Testis (tissue), 3 donors: ENCODE measurements around the gene ADIPOR1. TPM values are rescaled to one million over a fixed set of nuclear protein-coding genes. Genes with fewer than 3 reads are reported as not detected.

Source experiments
- DNase-seq: peaks from one replicate; pipeline ENCODE4 v3.0.0-alpha.2; 2019
- H3K27ac ChIP-seq, 2 donors: fragments of 200-600 bp; sonication (generic); one replicate each; pipeline ENCODE4 v1.5.1; 2019
- H3K27me3 ChIP-seq: fragments of 200-600 bp; sonication (generic); one replicate; pipeline ENCODE4 v1.5.1; 2019
- H3K36me3 ChIP-seq: fragments of 200-600 bp; sonication (generic); one replicate; pipeline ENCODE4 v1.5.1; 2017; ENCODE audit warnings: low read depth; ENCODE audit errors: missing control alignments
- H3K4me1 ChIP-seq: fragments of 200-600 bp; sonication (generic); one replicate; pipeline ENCODE4 v1.5.1; 2019
- H3K4me3 ChIP-seq, 2 donors: fragments of 200-600 bp; sonication (generic); one replicate each; pipeline ENCODE4 v1.5.1; 2017 to 2019
- H3K9me3 ChIP-seq: fragments of 200-600 bp; sonication (generic); one replicate; pipeline ENCODE4 v1.5.1; 2017
- POLR2A ChIP-seq: fragments of 450-650 bp; IDR thresholded peaks from one replicate; pipeline ENCODE4 v1.6.1; 2017; ENCODE audit warnings: antibody characterized with exemption, mild to moderate bottlenecking, moderate library complexity
- whole genome bisulfite sequencing, 2 donors: methylation state at CpG; one replicate each; pipeline ENCODE4 v1.1.5; 2018; 5-methylcytosine and 5-hydroxymethylcytosine counted together
- intact Hi-C: fragments of 100-400 bp; cut with DNase I; formaldehyde crosslinking; loops from one replicate; pipeline ENCODE4 v1.15.1; 2023; ENCODE audit warnings: low total_unique reads
- polyA plus RNA-seq: library from polyadenylated mRNA; stranded (reverse); fragments of 350-450 nt; fragmentation: Illumina TruSeq; extraction: RNeasy Lipid Tissue Mini Kit (QIAGEN cat#74804); gene quantifications from one replicate; pipeline ENCODE4 v1.2.3, GENCODE V29; 2014; ENCODE audit warnings: low read depth, low replicate concordance; ENCODE audit not compliant: insufficient read depth
- total RNA-seq, 2 donors: library from RNA; depleted of rRNA; stranded (reverse); fragments of >200 nt; gene quantifications; one replicate each; pipeline ENCODE4 v1.2.3, GENCODE V29; 2016
- TF ChIP-seq, protein P1 (sequence below), 3 experiments: fragments of 450-650 bp in 2 of 3; fragments of 200-600 bp in 1 of 3; sonication (generic) in 1 of 3; IDR thresholded peaks; one replicate each; pipeline ENCODE4 v1.5.1; 2016 to 2019; ENCODE audit warnings: antibody characterized with exemption in 3 of 3, mild to moderate bottlenecking in 2 of 3, moderate library complexity in 1 of 3

ADIPOR1 gene
- total and polyA plus RNA-seq, 3 donors from 2014 or later, result 114 to 164 (median 157) TPM

DNA sequence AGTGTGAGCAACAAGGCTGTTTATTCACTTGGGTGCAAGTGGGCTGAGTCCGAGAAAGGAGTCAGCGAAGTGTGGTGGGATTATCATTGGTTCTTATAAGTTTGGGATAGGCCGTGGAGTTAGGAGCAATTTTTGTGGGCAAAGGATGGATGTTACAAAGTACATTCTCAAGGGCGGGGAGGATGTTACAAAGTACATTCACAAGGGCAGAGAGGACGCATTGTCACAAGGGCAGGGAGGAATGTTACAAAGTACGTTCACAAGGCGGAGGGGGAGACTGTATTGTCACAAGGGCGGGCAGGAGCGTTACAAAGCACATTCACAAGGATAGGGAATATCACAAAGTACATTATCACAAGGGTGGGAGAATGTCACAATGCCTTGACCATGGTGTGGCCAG, 43.9 kb upstream of the ADIPOR1 start:
- peak overlapping the region; percentile 71 to 76 for H3K27ac ChIP-seq
- H3K4me3 ChIP-seq, result no peak overlapping the region
- H3K36me3 ChIP-seq, result no peaks in the 10 kb centered on the region
- intact Hi-C loops, result no loop called here
- WGBS, 2 donors, result 53 to 60% methylated on average over 9 of the region's 9 CpGs
- H3K4me1 ChIP-seq, result peaks cover 30% of the 10 kb centered on the region
- H3K9me3 ChIP-seq, result no peaks in the 10 kb centered on the region
- TF ChIP-seq, protein P1, sequence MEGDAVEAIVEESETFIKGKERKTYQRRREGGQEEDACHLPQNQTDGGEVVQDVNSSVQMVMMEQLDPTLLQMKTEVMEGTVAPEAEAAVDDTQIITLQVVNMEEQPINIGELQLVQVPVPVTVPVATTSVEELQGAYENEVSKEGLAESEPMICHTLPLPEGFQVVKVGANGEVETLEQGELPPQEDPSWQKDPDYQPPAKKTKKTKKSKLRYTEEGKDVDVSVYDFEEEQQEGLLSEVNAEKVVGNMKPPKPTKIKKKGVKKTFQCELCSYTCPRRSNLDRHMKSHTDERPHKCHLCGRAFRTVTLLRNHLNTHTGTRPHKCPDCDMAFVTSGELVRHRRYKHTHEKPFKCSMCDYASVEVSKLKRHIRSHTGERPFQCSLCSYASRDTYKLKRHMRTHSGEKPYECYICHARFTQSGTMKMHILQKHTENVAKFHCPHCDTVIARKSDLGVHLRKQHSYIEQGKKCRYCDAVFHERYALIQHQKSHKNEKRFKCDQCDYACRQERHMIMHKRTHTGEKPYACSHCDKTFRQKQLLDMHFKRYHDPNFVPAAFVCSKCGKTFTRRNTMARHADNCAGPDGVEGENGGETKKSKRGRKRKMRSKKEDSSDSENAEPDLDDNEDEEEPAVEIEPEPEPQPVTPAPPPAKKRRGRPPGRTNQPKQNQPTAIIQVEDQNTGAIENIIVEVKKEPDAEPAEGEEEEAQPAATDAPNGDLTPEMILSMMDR (IDR thresholded peaks at IDR 0.05), result no peak
- TF ChIP-seq POLR2A, result no peak
- H3K27me3 ChIP-seq, result no peaks in the 10 kb centered on the region
- peak; percentile 94 for DNase-seq

DNA sequence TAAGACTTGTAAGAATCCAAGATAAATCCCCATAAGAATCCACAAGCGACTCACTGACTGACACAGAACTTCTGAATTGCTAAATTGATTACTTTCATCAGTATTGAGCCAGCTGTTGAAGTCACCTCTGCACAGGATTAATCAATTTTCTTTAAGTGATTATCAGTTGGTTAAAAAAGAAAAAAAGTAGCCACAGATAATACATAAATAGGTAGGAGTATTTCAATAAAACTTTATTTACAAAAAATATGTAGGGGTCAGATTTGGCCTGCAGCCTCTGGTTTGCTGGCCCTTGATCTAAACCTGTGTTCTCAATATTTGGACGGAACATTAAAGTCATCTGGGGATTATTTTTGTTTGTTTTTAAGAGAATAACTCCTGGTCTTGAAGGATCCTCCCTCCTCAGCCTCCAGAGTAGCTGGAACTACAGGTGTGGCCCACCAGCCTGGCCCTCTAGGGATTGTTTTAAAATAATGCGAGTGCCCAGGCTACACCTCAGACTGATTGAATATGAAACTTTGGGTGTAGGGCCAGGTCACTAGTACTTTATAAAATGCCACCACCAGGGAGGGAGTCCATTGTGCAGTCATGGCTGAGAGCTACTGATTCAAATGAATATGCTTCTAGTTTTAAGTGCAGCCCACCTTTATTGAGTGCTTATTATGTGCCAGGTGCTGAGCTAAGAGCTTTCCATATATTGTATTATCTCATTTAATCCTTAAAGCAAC, 42.3 kb upstream of the ADIPOR1 start:
- WGBS, 2 donors, result 83 to 89% methylated on average over 3 of the region's 3 CpGs
- TF ChIP-seq POLR2A, result no peak
- TF ChIP-seq, protein P1 (IDR thresholded peaks at IDR 0.05), result no peak

DNA sequence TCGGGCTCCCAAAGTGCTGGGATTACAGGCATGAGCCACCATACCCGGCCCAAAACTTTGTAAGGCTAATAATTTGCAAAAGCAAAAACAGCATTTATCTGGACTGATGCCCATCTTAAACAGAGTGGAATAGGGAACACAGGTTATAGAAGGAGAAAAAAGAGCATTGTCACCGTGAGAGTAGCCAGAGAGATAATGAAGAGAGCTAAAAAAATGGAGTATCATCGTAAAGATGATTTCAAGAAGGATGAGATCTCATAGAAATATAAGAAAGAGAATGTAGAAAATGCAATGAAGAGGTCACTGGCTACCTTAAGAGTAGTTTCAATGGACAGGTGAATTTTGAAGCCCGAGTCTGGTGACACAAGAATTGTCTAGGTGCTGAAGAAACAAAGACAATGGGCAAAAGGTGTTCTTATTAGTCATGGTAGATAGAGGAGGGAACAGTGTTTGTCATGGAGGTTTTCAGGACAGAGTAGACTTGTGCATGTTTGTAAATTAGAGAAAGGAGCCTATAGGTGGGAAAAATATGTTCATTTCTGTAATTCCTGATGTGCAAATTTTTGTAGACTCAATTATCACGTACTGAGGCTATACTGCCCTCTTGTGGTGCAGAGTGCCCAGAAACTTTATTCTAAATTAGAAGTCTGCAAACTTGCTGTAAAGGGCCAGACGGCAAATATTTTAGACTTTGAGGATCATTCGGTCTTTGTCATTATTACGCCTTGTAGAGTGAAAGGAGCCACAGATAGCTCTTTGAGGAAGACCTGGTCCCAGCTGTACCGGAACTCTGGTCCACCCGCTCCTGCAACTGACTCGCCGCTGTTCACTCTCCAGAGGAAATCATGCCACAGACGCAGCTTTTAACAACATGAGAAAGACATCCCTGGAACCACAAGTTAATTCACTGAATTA, 41.0 kb upstream of the ADIPOR1 start:
- Histone ChIP-seq H3K36me3 (no peaks in the 10 kb centered on the region), H3K4me1 (peaks cover 12% of the 10 kb centered on the region), H3K4me3 (no peak overlapping the region), H3K27ac (no peak overlapping the region), H3K27me3 (no peaks in the 10 kb centered on the region), H3K9me3 (no peaks in the 10 kb centered on the region)
- DNase-seq, result peak; percentile 86
- 36 to 38% methylated on average over 14 of the region's 14 CpGs for WGBS, 2 donors
- intact Hi-C loops, result no loop called here
- TF ChIP-seq, protein P1 (IDR thresholded peaks at IDR 0.05), result peak; percentile 62 to 88 (median 77)
- no peak for TF ChIP-seq POLR2A

More for the DNA sequence above, 42.3 kb upstream of the ADIPOR1 start:
- Histone ChIP-seq H3K9me3 (no peaks in the 10 kb centered on the region), H3K27ac (peak overlapping the region in 1 of 2 donors; percentile 15), H3K4me3 (no peak overlapping the region), H3K4me1 (peaks cover 22% of the 10 kb centered on the region), H3K36me3 (no peaks in the 10 kb centered on the region), H3K27me3 (no peaks in the 10 kb centered on the region)
- intact Hi-C loops, result no loop called here
- DNase-seq, result no peak

DNA sequence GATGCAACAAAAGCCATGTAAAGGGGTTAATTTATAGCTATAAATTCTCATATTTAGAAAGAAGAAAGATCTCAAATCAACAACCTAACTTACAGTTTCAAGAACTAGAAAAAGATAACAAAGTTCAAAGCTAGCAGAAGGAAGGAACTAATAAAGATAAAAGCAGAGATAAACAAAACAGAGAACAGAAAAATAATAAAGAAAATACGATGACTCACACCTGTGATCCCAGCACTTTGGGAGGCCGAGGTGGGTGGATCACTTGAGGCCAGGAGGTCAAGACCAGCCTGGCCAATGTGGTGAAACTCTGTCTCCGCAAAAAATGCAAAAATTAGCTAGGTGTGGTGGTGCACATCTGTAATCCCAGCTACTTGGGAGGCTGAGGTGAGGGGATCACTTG, 36.6 kb upstream of the ADIPOR1 start:
- intact Hi-C loops, result no loop called here
- H3K36me3 ChIP-seq, result no peaks in the 10 kb centered on the region
- DNase-seq, result no peak
- H3K9me3 ChIP-seq, result no peaks in the 10 kb centered on the region
- no peaks in the 10 kb centered on the region for H3K4me1 ChIP-seq
- no peak for TF ChIP-seq POLR2A
- TF ChIP-seq, protein P1 (IDR thresholded peaks at IDR 0.05), result no peak
- no peak overlapping the region for H3K4me3 ChIP-seq
- no peaks in the 10 kb centered on the region for H3K27me3 ChIP-seq
- WGBS, 2 donors, result 62% methylated on average over 3 of the region's 3 CpGs
- no peak overlapping the region for H3K27ac ChIP-seq
